ENCODE data around the gene MAPK11. TPM values are rescaled to one million over a fixed set of nuclear protein-coding genes. Genes with fewer than 3 reads are reported as not detected.

Gene MAPK11
- total RNA-seq, 1 donor from 2014 or later: 3.4 TPM

DNA sequence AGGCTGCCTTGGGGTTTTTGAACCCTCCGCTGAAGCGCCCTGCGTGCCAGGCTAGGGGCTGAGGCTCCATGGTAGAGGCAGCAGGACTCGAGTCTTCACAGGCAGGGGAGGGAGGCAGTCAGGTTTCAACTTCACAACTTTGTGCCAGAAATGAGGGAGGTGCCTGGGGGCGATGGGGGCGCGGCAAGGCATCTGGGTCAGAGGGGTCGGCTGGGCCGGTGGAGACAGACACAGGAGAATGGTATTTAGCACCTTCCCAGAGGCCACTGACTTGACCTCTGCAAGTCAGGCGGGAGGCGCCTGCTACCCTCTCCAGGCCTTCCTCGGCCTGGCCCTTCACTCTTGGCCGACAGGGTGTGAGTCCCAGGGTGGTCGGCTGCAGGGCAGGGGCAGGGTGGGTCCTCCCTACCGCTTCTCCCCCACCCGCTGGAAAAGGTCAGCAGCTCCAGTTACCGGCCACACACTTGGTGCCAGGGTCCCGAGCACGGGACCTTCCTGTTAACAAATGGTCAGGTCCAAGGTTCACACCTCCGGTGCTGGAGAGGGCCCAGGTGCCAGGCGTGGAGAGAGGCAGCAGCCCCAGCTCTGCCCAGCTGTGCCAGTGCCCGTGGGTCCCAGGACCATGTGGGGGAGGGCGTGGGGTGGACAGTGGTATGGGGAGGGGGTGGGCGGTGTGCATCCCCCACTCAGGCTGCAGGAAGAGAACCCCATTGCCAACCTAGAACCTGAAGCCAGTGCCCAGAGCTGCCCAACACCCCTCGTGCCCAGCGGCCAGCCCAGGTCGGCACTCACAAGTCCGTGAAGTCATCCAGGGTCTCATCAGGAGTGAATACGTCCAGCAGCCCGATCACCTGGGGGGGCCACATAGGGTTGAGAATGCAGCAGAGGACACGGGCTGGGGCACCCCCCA is 12.5 kb downstream of the MAPK11 start:
- Histone ChIP-seq H3K36me3 (ENCODE audit: control insufficient read depth, insufficient read depth, low read length) (peaks cover 5% of the 10 kb centered on the region), H3K4me3 (ENCODE audit: low read depth, low read length) (no peak overlapping the region), H3K27me3 (ENCODE audit: control insufficient read depth, insufficient read depth, low read length) (no peaks in the 10 kb centered on the region)
- TF ChIP-seq, protein P1, sequence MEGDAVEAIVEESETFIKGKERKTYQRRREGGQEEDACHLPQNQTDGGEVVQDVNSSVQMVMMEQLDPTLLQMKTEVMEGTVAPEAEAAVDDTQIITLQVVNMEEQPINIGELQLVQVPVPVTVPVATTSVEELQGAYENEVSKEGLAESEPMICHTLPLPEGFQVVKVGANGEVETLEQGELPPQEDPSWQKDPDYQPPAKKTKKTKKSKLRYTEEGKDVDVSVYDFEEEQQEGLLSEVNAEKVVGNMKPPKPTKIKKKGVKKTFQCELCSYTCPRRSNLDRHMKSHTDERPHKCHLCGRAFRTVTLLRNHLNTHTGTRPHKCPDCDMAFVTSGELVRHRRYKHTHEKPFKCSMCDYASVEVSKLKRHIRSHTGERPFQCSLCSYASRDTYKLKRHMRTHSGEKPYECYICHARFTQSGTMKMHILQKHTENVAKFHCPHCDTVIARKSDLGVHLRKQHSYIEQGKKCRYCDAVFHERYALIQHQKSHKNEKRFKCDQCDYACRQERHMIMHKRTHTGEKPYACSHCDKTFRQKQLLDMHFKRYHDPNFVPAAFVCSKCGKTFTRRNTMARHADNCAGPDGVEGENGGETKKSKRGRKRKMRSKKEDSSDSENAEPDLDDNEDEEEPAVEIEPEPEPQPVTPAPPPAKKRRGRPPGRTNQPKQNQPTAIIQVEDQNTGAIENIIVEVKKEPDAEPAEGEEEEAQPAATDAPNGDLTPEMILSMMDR (IDR thresholded peaks at IDR 0.05; ENCODE audit: insufficient read depth, low read length, severe bottlenecking): no peak
- FAIRE-seq (no peak), DNase-seq (ENCODE audit: low read depth) (no peak)

DNA sequence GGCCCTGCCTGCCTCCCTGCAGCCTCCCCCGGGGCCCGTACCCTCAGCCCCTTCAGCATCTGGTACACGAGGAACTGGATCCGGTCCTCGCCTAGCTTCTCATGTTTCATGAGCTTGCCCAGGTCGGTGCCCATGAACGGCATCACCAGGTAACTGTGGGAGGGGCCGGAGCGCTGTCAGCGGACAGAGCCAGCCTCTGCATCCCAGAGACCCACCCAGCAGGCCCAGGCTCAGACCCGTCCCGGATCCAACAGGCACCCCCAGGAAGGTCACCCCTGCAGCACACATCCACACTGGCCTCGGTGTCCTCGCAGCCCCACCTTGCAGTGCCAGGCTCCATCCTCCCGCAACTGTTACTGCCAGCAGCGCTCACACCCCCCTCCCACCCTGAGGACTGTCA is 13.1 kb downstream of the MAPK11 start:
- TF ChIP-seq, protein P1 (IDR thresholded peaks at IDR 0.05; ENCODE audit: insufficient read depth, low read length, severe bottlenecking): no peak
- FAIRE-seq (peak; percentile 55), DNase-seq (ENCODE audit: low read depth) (no peak)
- H3K36me3 ChIP-seq (ENCODE audit: control insufficient read depth, insufficient read depth, low read length): peaks cover 5% of the 10 kb centered on the region
- H3K27me3 ChIP-seq (ENCODE audit: control insufficient read depth, insufficient read depth, low read length): no peaks in the 10 kb centered on the region
- H3K4me3 ChIP-seq (ENCODE audit: low read depth, low read length): no peak overlapping the region

DNA sequence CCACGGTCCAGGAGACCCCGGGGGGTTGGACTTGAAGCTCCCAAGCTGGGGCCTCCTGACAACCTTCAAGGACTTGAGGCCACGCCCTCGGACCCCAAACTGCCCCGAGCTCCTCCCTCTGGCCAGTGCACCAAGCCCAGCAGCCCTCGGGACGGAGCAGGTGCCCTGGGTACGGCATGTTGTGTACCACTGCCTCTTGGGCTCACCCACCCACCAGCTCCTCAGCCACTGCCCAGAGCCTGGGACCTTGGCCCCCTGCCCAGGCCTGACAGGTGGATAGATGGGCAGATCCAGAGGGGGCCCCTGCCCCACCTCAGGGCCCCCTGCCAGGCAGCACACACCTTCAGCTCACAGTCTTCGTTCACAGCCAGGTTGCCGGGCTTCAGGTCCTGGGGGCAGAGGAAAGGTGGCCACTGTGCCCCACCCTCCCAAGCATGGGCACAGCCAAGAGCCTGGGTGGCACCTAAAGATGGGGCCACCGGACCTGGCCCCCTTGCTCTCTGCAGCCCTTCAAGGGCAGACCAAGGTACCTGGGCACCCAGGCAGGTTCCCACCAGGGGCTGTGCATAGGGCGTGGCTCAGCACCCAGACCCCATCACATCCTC is 13.8 kb downstream of the MAPK11 start:
- H3K36me3 ChIP-seq (ENCODE audit: control insufficient read depth, insufficient read depth, low read length): peaks cover 5% of the 10 kb centered on the region
- no peak overlapping the region for H3K4me3 ChIP-seq (ENCODE audit: low read depth, low read length)
- TF ChIP-seq, protein P1 (IDR thresholded peaks at IDR 0.05; ENCODE audit: insufficient read depth, low read length, severe bottlenecking): no peak
- no peaks in the 10 kb centered on the region for H3K27me3 ChIP-seq (ENCODE audit: control insufficient read depth, insufficient read depth, low read length)
- DNase-seq (ENCODE audit: low read depth) (no peak), FAIRE-seq (no peak)

DNA sequence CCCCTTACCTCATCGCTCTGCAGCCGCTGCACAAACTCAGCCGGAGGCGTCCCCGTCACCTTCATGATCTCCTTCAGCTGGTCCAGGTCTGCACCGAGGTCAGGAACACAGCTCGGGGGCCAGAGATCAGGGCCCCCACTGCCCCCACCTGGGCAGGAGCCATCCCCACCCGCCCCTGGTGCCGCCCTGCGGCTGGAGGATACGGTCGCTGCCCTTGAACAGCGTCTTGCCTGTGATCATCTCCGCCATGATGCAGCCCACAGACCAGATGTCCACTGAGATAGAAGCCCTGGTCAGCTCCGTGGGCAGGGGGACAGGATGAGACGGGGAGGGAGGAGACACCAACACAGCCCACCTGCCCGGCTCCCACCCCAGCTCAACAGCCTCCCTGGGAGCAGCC is 14.6 kb downstream of the MAPK11 start:
- Histone ChIP-seq H3K36me3 (ENCODE audit: control insufficient read depth, insufficient read depth, low read length) (peaks cover 5% of the 10 kb centered on the region), H3K27me3 (ENCODE audit: control insufficient read depth, insufficient read depth, low read length) (no peaks in the 10 kb centered on the region), H3K4me3 (ENCODE audit: low read depth, low read length) (no peak overlapping the region)
- TF ChIP-seq, protein P1 (IDR thresholded peaks at IDR 0.05; ENCODE audit: insufficient read depth, low read length, severe bottlenecking): no peak
- FAIRE-seq: no peak
- DNase-seq (ENCODE audit: low read depth): no peak

DNA sequence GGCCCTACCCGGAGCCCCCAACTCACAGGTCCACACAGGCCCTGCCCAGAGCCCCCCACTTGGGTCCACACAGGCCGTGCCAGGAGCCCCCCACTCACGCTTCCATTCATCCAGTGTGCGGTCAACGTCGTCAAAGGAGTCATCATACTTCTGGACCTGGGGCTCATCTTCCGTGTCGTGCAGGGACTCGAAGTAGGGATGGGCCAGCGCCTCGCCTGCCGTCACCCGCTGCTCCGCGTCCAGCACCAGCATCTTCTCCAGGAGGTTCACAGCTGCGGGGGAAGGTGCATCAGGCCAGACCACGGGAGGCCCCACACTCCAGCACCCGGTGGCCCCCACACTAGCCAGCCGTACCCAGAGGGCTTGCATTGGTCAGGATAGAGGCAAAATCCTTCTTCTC is 15.1 kb downstream of the MAPK11 start:
- TF ChIP-seq, protein P1 (IDR thresholded peaks at IDR 0.05; ENCODE audit: insufficient read depth, low read length, severe bottlenecking): no peak
- Histone ChIP-seq H3K27me3 (ENCODE audit: control insufficient read depth, insufficient read depth, low read length) (no peaks in the 10 kb centered on the region), H3K4me3 (ENCODE audit: low read depth, low read length) (no peak overlapping the region), H3K36me3 (ENCODE audit: control insufficient read depth, insufficient read depth, low read length) (peaks cover 6% of the 10 kb centered on the region)
- FAIRE-seq: no peak
- DNase-seq (ENCODE audit: low read depth): no peak

Measured in bronchial epithelial cell (primary cell).